Stimulated activated CD8-positive, alpha-beta memory T cell treated with anti-CD3 and anti-CD28 coated beads, Interleukin-7, amount 100 ng/mL, for 1 hour (primary cell): ENCODE data around the gene UBXN2A.
"Not testable (repeated sequence)": the region's sequence is repeated elsewhere in the genome, so short reads cannot be mapped to it uniquely, and the experiment has no call there.

ENCODE experiments used
- DNase-seq, 2 donors: peaks; one replicate each; pipeline ENCODE4 v3.0.0-alpha.2; 2020; ENCODE audit warnings: low read depth in 2 of 2

UBXN2A gene

DNA sequence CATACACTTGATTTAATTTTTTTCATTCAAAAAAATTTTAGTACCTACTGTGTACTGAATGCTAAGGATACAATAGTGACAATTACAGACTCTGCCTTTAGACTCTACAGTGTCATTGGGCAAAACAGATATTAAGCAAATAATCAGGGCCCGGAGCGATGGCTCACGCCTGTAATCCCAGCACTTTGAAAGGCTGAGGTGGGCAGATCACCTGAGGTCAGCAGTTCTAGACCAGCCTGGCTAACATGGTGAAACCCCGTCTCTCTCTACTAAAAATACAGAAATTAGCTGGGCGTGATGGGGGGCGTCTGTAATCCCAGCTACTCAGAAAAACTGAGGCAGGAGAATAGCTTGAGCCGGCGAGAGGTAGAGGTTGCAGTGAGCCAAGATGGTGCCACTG, 1.4 kb downstream of the UBXN2A start:
- no peak for DNase-seq

DNA sequence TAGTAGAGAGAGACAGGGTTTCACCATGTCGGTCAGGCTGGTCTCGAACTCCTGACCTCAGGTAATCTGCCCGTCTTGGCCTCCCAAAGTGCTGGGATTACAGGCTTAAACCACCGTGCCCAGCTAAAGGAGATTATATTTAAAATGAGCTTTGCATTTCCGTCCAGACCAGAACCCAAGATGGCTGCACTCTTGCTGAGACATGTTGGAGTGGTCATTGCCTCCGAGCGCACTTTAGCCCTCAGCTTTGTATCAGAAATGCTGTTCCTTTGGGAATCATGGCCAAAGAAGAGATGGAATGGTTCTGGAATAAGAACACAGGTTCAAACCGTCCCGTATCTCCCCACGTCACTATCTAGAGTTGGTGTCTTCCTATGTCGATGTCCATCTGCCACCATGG, 3.4 kb downstream of the UBXN2A start:
- DNase-seq, result no peak

DNA sequence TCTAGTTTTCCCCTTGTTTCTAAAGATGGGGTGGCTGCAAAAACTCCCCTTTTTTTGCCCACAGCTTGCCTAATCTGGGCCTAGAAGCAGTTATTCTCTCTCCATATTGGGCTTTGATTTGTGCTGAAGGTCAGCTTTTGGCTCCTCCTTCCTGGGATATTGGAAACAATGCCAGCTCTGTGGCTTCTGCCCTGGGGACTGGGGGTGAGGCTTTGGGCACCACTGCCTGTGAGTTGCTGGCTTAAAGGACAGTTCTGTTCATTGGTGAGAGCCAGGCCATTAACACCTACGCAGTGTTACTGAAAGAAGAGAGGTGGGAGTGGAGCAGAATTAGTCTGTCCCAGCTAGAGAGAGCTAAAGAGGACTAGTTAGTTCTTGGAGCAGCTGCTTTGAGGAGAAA, 4.3 kb downstream of the UBXN2A start:
- no peak for DNase-seq

DNA sequence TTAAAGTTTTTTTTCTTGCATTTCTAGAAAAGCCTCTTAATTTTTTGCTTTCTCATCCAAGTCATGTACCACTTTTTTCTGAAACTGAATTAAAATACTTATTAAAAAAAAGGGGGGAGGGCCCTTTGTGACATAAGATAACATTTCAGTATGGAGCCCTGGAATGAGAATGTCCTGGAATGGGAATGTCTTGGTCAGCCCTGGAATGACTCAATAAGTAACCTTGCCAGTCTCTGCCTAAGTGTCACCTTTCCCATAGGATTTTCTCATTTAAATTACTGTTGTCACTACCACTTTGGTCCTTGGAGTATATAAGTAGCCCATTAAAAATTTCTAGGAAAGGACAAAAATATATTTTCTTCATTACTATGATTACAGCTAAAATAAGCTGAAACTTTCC, 4.7 kb downstream of the UBXN2A start:
- no peak for DNase-seq

DNA sequence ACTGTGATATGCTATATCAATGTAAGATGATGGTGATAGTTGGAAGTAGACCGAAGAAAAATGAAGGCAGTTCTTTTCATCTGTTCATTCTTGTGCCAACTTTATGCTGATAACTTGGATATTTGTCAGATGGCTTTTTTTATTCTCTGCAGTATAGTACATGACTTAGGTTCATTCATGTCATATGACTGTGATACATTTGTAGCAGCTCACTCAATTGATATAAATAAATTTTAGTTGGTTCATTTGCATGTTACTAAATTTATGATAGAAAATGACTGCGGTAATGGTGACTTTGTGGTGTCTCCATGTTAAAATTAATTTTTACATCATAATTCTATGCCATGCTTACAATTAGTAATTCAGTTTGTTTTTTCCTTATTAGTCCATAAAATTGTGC, 7.1 kb downstream of the UBXN2A start:
- no peak for DNase-seq

DNA sequence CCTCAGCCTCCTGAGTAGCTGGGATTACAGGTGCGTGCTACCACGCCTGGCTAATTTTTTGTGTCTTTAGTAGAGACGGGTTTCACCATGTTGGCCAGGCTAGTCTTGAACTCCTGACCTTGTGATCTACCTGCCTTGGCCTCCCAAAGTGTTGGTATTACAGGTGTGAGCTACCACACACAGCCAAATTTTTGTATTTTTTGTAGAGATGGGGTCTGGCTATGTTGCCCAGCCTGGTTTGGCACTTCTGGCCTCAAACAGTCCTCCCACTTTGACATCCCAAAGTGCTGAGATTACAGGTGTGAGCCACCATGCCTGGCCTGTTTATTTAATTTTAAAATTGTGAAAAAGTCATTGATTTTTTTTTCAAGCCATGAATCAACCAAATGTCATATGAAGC, 12.3 kb downstream of the UBXN2A start:
- not testable (repeated sequence) for DNase-seq

DNA sequence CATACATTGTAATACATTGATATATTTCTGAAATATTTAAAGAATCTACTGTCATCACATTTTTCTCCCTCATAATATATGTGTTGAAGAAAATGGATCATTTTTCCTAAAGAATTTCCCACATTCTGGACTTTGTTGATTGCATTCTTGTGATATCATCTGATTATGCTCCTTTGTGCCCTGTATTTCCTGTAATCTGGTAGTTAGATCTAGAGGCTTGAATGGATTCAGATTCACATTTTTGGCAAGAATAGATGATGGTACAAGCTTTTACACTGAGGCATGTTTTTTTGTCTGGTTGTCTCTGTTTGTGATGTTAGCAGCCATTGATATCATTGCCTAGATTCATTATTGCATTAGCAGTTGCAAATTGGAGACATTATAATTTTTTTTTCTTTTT, 13.4 kb downstream of the UBXN2A start:
- no peak for DNase-seq

DNA sequence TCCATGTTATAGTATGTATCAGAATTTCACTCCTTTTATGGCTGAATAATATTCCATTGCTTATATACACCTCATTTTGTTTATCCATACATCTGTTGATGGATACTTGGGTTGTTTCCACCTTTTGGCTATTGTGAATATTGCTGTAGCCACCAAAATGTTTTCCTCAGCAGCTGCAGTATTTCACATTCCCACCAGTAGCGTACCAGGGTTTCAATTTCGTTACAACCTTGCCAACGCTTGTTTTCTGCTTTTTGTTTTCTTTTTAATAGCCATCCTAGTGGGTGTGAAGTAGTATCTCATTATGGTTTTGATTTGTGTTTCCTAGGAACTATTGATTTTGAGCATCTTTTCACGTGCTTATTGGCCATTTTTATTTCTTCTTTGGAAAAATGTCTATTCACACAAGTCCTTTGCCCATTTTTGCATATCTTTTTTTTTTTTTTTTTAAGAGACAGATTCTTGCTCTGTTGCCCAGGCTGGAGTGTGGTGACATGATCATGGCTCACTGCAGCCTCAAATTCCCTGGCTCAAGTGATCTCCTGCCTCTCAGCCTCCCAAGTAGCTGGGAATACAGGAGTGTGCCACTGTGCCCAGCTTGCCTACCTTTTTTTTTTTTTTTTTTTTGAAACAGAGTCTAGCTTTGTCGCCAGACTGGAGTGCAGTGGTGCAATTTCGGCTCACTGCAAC, 14.2 kb downstream of the UBXN2A start:
- no peak for DNase-seq

DNA sequence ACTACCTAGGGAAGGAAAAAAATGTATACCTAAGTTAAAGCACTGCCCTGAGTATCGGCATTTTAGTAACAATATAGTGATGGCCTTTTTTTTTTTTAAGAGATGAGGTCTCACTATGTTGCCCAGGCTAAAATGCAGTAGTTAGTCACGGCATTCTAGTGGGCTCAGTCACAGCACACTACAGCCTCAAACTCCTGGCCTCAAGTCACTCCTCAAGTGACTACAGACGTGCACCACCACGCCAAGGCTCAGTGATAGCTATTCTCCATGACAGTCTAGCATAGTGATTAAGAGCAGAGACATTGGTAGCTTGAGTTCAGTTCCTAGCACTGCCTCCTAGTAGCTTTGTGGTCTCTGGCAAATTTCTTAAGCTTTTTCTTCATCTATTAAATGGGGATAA, 27.6 kb downstream of the UBXN2A start:
- no peak for DNase-seq

DNA sequence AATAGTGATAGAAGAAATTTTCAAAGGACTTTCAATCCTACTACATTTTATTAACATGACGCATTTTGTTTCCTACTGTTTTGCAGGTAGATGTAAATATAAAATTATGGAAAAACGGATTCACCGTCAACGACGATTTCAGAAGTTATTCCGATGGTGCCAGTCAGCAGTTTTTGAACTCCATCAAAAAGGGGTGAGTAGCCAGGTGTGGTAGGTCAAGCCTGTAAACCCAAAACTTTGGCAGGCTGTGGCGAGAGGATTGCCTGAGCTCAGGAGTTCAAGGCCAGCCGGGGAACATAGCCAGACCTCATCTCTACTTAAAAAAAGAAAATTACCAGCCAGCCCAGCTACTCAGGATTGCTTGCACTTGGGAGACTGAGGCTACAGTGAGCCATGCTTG, 36.6 kb downstream of the UBXN2A start:
- DNase-seq, result no peak

DNA sequence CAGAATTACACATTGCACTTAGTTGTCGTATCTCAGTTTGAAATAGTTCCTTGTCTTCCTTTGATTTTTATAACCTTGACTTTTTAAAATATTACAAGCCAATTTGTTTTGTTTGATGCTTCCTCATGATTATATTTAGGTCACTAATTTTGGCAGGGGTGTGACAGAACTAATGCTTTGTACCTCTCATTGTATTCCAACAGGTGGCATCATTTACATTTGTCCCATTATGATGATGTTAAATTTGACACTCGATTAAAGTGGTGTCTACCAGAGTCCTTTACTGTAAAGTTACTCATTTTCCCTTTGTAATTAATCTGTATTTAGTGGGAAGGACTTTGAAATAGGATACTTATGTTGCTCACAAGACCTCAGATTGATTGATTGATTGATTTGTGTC, 48.1 kb downstream of the UBXN2A start:
- no peak for DNase-seq

DNA sequence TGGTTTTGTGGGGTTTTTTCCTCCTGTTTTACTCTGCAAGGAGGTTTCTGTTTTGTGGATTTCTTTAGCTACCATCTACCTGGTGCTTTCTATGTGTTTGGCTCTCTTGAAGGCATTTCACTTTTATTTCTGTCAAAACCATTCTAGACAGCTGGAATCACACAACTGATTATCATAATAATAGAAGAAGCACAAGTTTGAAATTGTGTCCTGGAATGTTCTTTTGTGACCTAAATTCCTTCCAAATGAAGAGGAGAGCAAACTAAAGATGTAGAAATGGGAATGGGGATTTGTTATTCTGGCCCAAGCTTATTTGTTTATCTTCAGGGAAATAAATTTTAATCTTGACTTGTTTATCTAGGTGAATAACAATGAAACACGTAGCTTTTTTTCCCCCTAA, 52.7 kb downstream of the UBXN2A start:
- DNase-seq, result no peak

DNA sequence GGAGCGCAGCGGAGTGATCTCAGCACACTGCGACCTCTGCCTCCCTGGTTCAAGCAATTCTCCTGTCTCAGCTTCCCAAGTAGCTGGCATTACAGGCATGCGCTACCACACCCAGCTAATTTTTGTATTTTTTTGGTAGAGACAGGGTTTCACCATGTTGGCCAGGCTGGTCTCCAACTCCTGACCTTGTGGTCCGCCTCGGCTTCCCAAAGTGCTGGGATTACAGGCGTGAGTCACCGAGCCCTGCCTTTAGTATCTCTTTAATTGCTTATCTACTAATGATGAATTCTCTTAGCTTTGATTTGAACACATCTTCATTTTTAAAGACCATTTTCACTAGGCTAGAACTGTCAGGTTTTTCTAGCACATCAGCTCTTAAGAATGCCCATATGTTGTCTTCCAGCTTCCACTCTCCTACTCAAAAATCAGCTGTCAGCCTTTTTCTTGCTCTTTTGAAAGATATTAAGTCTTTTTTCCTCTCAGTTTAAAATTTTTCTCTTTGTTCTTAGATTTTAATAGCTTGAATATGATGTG, 53.5 kb downstream of the UBXN2A start:
- no peak for DNase-seq

DNA sequence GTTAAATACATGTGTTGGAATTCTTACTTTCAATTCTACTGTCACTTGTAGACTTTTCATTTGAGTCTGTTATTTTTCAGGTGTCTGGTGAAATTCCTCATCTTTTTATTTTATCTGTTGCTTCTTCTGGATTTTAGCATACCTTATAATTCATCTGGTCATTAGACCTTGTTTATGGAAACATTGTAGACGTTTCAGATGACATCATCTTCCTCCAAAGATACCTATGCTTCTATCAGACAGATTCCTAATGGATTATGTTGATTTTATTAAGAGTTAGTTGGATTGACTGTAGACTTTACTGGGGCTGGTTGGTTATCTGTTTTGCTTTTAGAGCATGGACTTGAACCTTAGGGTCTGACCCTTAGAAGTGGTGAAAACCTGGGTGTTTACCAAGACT, 54.3 kb downstream of the UBXN2A start:
- DNase-seq, result no peak

DNA sequence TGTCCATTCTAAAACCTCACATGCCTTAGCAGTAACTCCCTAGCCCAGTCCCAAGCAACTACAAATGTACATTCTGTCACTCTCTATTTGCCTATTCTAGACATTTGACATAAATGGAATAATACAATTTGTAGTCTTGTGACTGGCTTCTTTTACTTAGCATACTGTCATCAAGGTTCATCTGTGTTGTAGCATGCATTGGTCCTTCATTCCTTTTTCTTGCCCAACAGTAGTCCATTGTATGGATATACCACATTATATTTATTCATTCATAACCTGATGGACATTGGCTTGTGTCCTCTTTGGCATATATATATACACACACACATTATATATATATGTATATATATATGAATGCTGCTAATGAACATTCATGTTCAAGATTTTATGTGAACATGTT, 67.4 kb downstream of the UBXN2A start:
- DNase-seq, result no peak

DNA sequence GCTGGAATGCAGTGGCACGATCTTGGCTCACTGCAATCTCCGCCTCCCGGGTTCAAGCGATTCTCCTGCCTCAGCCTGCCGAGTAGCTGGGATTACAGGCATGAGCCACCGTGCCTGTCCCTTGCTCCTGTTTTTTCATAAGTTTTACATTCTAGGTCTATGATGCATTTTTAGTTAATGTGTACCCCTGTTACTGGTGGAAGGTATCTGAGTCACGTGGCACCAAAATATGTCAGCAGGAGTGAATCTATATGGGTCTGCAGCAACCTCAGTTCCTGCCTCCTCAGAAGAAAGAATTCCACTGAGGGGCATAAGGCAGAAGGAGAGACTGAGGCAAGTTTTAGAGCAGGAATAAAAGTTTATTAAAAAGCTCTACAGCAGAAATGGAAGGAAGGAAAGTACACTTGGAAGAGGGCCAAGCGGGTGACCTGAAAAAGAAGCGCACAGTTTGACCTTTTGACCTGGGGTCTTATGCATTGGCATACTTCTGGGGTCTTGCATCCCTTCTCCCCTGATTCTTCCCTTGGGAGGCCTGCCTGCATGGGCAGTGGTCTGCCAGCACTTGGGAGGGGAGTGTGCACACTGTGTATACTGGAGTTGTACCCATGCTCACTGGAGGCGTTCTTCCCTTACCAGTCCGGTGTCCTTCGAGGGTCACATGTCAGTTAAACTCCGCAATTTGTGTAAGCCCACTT, 68.6 kb downstream of the UBXN2A start:
- DNase-seq, result no peak

DNA sequence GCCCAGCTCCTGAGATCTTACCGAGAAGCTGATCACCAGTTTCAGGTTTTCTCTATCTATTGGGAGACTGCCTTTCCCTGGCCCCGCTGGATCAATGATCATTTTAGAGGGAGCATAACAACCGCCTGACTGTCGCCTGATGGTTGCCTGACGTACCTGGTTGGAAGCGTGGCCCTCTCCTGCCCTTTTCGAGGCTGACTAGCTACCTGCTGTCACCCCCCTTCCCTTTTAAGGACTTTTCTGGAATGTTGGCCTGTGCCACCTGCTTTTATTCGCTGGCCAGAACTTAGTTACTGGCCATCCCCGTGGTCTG, 69.1 kb downstream of the UBXN2A start:
- no peak for DNase-seq

DNA sequence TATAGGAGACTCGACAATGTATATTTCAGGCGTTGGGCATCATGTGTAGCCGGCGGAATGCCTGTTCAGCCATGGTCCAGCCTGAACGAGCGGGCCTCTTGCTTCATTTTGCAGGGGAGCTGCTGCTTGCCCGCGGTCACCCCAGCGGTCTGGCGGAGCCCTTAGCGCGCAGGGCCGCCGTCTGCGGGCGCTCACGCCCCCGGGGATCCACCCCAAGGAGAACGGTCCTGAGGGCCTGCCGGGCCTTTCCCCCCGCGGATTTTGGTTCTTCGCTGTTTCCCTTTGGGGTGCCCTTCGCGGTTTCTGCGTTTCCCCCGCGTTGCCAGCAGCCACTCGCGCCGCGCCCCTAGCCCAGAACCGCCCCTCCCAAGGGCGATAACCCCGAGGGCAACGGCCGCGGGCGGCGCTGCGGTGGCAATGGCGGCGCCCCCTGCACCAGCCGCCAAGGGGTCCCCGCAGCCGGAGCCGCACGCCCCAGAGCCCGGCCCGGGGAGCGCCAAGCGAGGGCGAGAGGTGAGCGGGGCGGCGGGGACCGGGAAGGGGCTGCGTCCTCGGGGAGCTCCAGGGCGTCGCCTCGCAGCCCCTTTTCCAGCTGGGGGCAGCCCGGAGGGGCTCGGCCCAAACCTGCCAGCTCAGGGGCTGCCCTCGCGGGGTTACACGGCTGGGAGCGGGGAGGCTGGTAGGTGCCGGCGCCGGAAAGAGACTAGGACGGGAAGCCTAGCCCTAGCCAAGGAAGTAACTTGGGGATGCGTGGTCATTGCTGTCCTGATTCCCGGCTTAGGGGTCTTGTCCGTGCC, 69.6 kb downstream of the UBXN2A start, which contains the start of gene MFSD2B:
Gene MFSD2B, plus strand, starts transcription at position 406 of the 797 bp plus-strand sequence. Its CDS starts 12 bp downstream, at position 418.
- no peak for DNase-seq

DNA sequence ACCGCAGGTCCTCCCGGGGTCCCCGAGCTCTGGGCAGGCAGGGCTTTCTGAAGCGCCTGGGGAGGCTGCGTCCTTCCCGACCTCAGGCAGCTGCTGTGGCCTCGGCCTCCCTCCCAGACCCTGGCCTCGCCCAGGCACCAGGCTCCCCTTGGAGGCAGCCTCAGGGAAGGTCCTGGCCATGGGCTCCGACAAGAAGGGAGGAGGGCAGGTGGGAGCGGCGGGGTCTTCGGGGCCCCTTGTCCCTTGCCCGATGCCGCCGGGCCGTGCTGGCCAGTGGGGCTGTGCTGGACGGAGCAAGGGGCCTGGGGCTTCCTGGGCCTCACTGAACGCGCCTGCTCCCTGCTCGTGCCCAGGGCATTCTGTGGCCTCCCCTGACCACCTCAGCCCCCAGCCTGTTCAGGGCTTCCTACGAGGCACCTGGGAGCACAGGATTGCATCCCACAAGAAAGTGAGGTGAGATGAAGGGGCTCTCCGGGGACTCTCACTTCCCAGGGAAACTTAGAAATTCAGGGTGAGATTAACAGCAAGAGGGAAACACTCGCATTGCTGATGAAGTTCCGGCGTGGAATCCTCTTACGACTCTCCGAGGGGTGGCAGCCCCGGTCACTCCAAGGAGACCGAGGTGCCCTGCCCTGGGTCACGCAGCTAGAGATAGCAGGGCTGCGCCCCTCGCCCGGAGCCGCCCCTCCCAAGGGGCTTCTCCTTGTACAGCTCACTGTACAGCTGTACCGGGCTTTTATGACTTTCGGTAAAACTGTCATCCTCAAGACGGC, 70.4 kb downstream of the UBXN2A start:
- no peak for DNase-seq

DNA sequence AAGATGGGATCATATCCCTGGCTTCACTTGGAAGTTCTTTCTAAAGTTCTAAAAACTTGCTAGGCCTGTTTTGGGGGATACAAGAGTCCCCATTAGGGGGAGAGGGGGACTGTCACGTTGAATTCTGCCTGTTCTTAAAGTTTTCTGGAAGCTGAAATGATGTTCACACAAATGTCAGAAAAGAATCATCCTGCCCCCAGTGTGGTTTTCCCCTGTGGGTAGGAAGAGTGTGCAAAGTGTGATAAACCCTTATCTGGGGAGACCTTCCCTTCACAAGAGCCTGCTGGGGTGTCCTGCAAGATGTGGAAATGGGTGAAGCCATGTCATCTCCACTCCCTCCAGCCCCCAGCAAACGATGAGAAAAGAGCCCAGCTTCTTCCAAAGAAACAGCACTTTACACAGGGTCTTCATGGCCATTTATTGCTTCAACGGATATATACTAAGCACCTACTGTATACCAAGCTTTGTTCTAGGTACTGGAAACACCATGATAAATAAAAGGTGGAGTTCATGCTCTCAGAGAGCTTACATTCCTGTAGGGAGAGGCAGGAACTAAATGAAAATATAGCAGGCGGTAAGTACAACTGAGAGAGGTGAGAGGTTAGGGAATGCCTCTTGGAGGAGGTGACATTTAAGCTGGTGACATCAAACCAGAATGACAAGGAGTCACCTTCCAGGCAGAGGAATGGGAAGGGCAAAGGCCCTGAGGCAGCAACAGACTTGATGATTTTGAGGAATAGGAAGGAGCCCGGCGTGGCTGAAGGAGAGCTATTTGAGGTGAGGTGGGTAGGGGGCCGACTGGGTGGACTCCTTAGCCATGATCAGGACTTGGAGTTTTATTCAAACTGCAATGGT, 71.2 kb downstream of the UBXN2A start:
- no peak for DNase-seq
